ENCODE results near the gene SCFD2.

The SCFD2 gene

GRCh38 chr4:53227451-53227850 is 138.4 kb downstream of the SCFD2 start:
- TF ChIP-seq POLR2AphosphoS5 (IDR thresholded peaks at IDR 0.05; ENCODE audit: low read depth, low read length) (no peak), SIN3A (IDR thresholded peaks at IDR 0.05; ENCODE audit: borderline replicate concordance, insufficient read depth, low read length) (no peak), REST (IDR thresholded peaks at IDR 0.05; ENCODE audit: insufficient read depth in 1 of 2, low read depth in 2 of 2, low read length in 2 of 2) (no peak), TAF1 (IDR thresholded peaks at IDR 0.05; ENCODE audit: borderline replicate concordance, insufficient read depth, low read length) (no peak), FOXP2 (optimal IDR thresholded peaks at IDR 0.05; ENCODE audit: borderline replicate concordance, extremely low read depth, extremely low read length, insufficient read depth) (no peak)

GRCh38 chr4:53221832-53222480 is 143.9 kb downstream of the SCFD2 start:
- no peak for TF ChIP-seq FOXP2 (optimal IDR thresholded peaks at IDR 0.05; ENCODE audit: borderline replicate concordance, extremely low read depth, extremely low read length, insufficient read depth)
- TF ChIP-seq SIN3A (IDR thresholded peaks at IDR 0.05; ENCODE audit: borderline replicate concordance, insufficient read depth, low read length) = no peak
- TF ChIP-seq POLR2AphosphoS5 (IDR thresholded peaks at IDR 0.05; ENCODE audit: low read depth, low read length) = no peak
- no peak for TF ChIP-seq TAF1 (IDR thresholded peaks at IDR 0.05; ENCODE audit: borderline replicate concordance, insufficient read depth, low read length)
- no peak for TF ChIP-seq REST (IDR thresholded peaks at IDR 0.05; ENCODE audit: insufficient read depth in 1 of 2, low read depth in 2 of 2, low read length in 2 of 2)

GRCh38 chr4:53208753-53209152 is 157.1 kb downstream of the SCFD2 start:
- TF ChIP-seq POLR2AphosphoS5 (IDR thresholded peaks at IDR 0.05; ENCODE audit: low read depth, low read length) (no peak), FOXP2 (optimal IDR thresholded peaks at IDR 0.05; ENCODE audit: borderline replicate concordance, extremely low read depth, extremely low read length, insufficient read depth) (no peak), SIN3A (IDR thresholded peaks at IDR 0.05; ENCODE audit: borderline replicate concordance, insufficient read depth, low read length) (no peak), REST (IDR thresholded peaks at IDR 0.05; ENCODE audit: insufficient read depth in 1 of 2, low read depth in 2 of 2, low read length in 2 of 2) (no peak), TAF1 (IDR thresholded peaks at IDR 0.05; ENCODE audit: borderline replicate concordance, insufficient read depth, low read length) (no peak)

- TF ChIP-seq REST (IDR thresholded peaks at IDR 0.05; ENCODE audit: insufficient read depth in 1 of 2, low read depth in 2 of 2, low read length in 2 of 2) = no peak
- TF ChIP-seq FOXP2 (optimal IDR thresholded peaks at IDR 0.05; ENCODE audit: borderline replicate concordance, extremely low read depth, extremely low read length, insufficient read depth) = no peak
- TF ChIP-seq POLR2AphosphoS5 (IDR thresholded peaks at IDR 0.05; ENCODE audit: low read depth, low read length) = no peak
- no peak for TF ChIP-seq SIN3A (IDR thresholded peaks at IDR 0.05; ENCODE audit: borderline replicate concordance, insufficient read depth, low read length)
- no peak for TF ChIP-seq TAF1 (IDR thresholded peaks at IDR 0.05; ENCODE audit: borderline replicate concordance, insufficient read depth, low read length)
These were observed 159.9 kb downstream of the SCFD2 start for GRCh38 chr4:53205970-53206369.

All from PFSK-1 (cell line).